Ovary (tissue), 9 donors: ENCODE measurements around the gene PKMYT1. TPM values are rescaled to one million over a fixed set of nuclear protein-coding genes. Genes with fewer than 3 reads are reported as not detected.

ENCODE experiments used
- DNase-seq, 5 donors: peaks; one replicate each; pipeline ENCODE4 v3.0.0-alpha.2; 2019 to 2020
- H3K27ac ChIP-seq, 2 donors: fragments of 200-600 bp; one replicate each; pipeline versions ENCODE4 v1.5.1 to v1.8.0; 2019 to 2022
- H3K27me3 ChIP-seq: fragments of 200-600 bp; one replicate; pipeline ENCODE4 v1.8.0; 2022
- H3K36me3 ChIP-seq: fragments of 200-600 bp; sonication (generic); one replicate; pipeline ENCODE4 v1.5.1; 2019
- H3K4me1 ChIP-seq: one replicate; pipeline ENCODE4 v1.8.1; 2013; ENCODE audit warnings: mild to moderate bottlenecking, moderate library complexity; ENCODE audit not compliant: insufficient read depth
- H3K4me3 ChIP-seq: fragments of 200-600 bp; sonication (generic); one replicate; pipeline ENCODE4 v1.5.1; 2017
- H3K9me3 ChIP-seq, 2 donors: fragments of 200-600 bp in 1 of 2; sonication (generic) in 1 of 2; one replicate each; pipeline versions ENCODE4 v1.5.1 to v1.8.1; 2013 to 2019; ENCODE audit warnings: mild to moderate bottlenecking in 1 of 2, moderate library complexity in 1 of 2
- EP300 ChIP-seq: sonication (generic); formaldehyde crosslinking; IDR thresholded peaks from one replicate; pipeline ENCODE4 v1.6.1; 2017; ENCODE audit warnings: antibody characterized with exemption
- POLR2A ChIP-seq: fragments of 450-650 bp; IDR thresholded peaks from one replicate; pipeline ENCODE4 v1.6.1; 2017; ENCODE audit warnings: antibody characterized with exemption, mild to moderate bottlenecking, moderate library complexity
- WGBS, 3 donors: extraction: QIAGEN DNeasy Blood & Tissue Kit in 1 of 3; methylation state at CpG; one replicate each; pipeline versions ENCODE4 v1.1.5 to v1.1.7; 2013 to 2017; 5-methylcytosine and 5-hydroxymethylcytosine counted together
- intact Hi-C, 4 donors: fragments of 100-400 bp; cut with DNase I; formaldehyde crosslinking; loops; one replicate each; pipeline versions ENCODE4 v1.11.0 to v1.15.1; 2022 to 2023
- polyA plus RNA-seq, 2 donors: library from polyadenylated mRNA; stranded (reverse); fragments of 200-250 nt in 1 of 2; fragments of 350-450 nt in 1 of 2; fragmentation: Illumina TruSeq in 1 of 2; extraction: RNeasy Lipid Tissue Mini Kit (QIAGEN cat#74804) in 1 of 2; gene quantifications; one replicate each; pipeline ENCODE4 v1.2.3, GENCODE V29; 2013 to 2014
- total RNA-seq, 7 donors: library from RNA; depleted of rRNA in 2 of 7; stranded (reverse); fragments of >200 nt in 2 of 7; fragmentation: NEBNext Ultra II Directional in 3 of 7; extraction: Animal tissue kit (Norgen Biotek cat#: 25700) in 3 of 7; gene quantifications; one replicate each; pipeline versions ENCODE4 v1.1.0 to v1.2.4, GENCODE V29; 2016 to 2023
- TF ChIP-seq, protein P1 (sequence below), 3 donors: fragments of 450-650 bp in 2 of 3; fragments of 200-600 bp in 1 of 3; IDR thresholded peaks; one replicate each; pipeline versions ENCODE4 v1.5.1 to v1.8.0; 2016 to 2022; ENCODE audit warnings: antibody characterized with exemption in 3 of 3, mild to moderate bottlenecking in 1 of 3
- donor health status: DM: no; HTN: no; CAD: no; lungs with moderate emphysema.
- donor health status: DM: no; HTN: no; CAD: no.
- donor health status: Bipolar disorder and iron deficiency.
- donor health status: DM: yes; HTN: yes; CAD: no.
- donor health status: DM: no; HTN: no; CAD: no.
- donor health status: DM: yes; HTN: yes; CAD: no.

PKMYT1 gene
- total and polyA plus RNA-seq, 9 donors, result 0.23 to 2.6 (median 0.86) TPM; not detected in 3

GRCh38 chr16:3000540-3000939 is 20.3 kb upstream of the PKMYT1 start:
- Histone ChIP-seq H3K9me3 (no peaks in the 10 kb centered on the region), H3K4me3 (no peak overlapping the region), H3K36me3 (no peaks in the 10 kb centered on the region), H3K27ac (no peak overlapping the region), H3K4me1 (no peaks in the 10 kb centered on the region), H3K27me3 (peaks cover under 1% of the 10 kb centered on the region)
- TF ChIP-seq EP300 (no peak), POLR2A (no peak)
- TF ChIP-seq, protein P1, sequence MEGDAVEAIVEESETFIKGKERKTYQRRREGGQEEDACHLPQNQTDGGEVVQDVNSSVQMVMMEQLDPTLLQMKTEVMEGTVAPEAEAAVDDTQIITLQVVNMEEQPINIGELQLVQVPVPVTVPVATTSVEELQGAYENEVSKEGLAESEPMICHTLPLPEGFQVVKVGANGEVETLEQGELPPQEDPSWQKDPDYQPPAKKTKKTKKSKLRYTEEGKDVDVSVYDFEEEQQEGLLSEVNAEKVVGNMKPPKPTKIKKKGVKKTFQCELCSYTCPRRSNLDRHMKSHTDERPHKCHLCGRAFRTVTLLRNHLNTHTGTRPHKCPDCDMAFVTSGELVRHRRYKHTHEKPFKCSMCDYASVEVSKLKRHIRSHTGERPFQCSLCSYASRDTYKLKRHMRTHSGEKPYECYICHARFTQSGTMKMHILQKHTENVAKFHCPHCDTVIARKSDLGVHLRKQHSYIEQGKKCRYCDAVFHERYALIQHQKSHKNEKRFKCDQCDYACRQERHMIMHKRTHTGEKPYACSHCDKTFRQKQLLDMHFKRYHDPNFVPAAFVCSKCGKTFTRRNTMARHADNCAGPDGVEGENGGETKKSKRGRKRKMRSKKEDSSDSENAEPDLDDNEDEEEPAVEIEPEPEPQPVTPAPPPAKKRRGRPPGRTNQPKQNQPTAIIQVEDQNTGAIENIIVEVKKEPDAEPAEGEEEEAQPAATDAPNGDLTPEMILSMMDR (IDR thresholded peaks at IDR 0.05), result no peak
- intact Hi-C loops, result no loop called here
- WGBS, 3 donors, result 65 to 79% (median 68%) methylated on average over 4 of the region's 4 CpGs
- no peak for DNase-seq

- 67 to 76% (median 71%) methylated on average over 6 of the region's 6 CpGs for WGBS, 3 donors
- Histone ChIP-seq H3K4me1 (no peaks in the 10 kb centered on the region), H3K36me3 (no peaks in the 10 kb centered on the region), H3K4me3 (no peak overlapping the region), H3K27me3 (no peaks in the 10 kb centered on the region), H3K27ac (no peak overlapping the region), H3K9me3 (no peaks in the 10 kb centered on the region)
- no peak for DNase-seq
- intact Hi-C loops, result no loop called here
- no peak for TF ChIP-seq EP300
- TF ChIP-seq, protein P1 (IDR thresholded peaks at IDR 0.05), result no peak
These were observed 19.7 kb upstream of the PKMYT1 start for GRCh38 chr16:2999929-3000328.

DNA sequence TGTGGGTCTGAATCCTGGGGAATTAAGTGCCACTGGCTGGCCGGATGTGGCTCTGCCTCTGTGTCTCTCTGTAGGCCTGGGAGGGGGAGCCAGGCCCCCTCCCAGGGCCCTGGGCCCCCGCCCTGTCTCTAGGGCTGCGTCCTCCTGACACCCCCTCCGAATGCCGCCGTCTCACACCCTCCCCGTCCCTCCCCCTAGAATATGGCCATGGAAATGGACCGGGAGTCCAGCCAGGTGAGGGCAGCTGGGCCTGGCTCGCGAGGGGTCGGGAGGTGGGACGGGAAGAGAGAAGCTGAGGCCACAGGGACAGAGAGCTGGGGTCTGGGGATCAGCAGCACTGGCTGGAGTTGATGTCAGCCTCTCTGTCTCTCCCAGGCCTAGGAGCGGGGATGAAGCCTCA is 16.1 kb upstream of the PKMYT1 start:
- Histone ChIP-seq H3K4me1 (no peaks in the 10 kb centered on the region), H3K4me3 (no peak overlapping the region), H3K27me3 (no peaks in the 10 kb centered on the region), H3K36me3 (no peaks in the 10 kb centered on the region), H3K9me3 (no peaks in the 10 kb centered on the region), H3K27ac (no peak overlapping the region)
- WGBS, 3 donors, result 39 to 51% (median 47%) methylated on average over 13 of the region's 13 CpGs
- TF ChIP-seq, protein P1 (IDR thresholded peaks at IDR 0.05), result no peak
- no peak for TF ChIP-seq POLR2A
- no peak for TF ChIP-seq EP300
- DNase-seq, result no peak
- intact Hi-C loops, result no loop called here

GRCh38 chr16:2992383-2993081 is 12.3 kb upstream of the PKMYT1 start:
- DNase-seq, result no peak
- no peaks in the 10 kb centered on the region for H3K9me3 ChIP-seq
- intact Hi-C loops, result no loop called here
- H3K4me3 ChIP-seq, result no peak overlapping the region
- H3K27ac ChIP-seq, result no peak overlapping the region
- H3K4me1 ChIP-seq, result no peaks in the 10 kb centered on the region
- H3K27me3 ChIP-seq, result no peaks in the 10 kb centered on the region
- no peaks in the 10 kb centered on the region for H3K36me3 ChIP-seq
- WGBS, 3 donors, result 84 to 87% (median 86%) methylated on average over 14 of the region's 14 CpGs
- no peak for TF ChIP-seq EP300
- TF ChIP-seq POLR2A, result no peak
- TF ChIP-seq, protein P1 (IDR thresholded peaks at IDR 0.05), result no peak
